ENCODE data around the gene HIPK2.
A peak's percentile ranks its signal among the peaks of the same experiment; 100 is the strongest.

DNA sequence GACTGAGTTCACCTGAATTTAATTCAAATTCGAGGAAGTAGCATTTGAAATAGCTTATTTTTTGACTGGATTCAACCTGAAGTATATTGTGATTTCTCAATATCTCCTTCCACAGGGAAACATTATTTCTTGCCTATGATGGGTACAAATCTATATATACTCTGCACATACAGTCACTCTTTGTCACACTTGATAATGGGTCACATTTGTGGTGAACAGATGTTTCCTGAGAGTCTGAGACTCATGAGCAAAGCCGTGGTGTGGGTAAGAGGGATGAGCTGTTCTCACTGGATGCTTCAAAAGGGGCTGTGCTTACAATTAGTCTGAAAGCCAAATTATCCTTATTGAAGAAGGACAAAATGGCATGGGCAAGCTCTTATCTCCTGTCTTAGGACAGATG lies 33.3 kb upstream of the HIPK2 start:
- no peak for TF ChIP-seq POLR2AphosphoS5 (IDR thresholded peaks at IDR 0.05; ENCODE audit: insufficient read depth, low read depth, low read length)
- TF ChIP-seq, protein P1, sequence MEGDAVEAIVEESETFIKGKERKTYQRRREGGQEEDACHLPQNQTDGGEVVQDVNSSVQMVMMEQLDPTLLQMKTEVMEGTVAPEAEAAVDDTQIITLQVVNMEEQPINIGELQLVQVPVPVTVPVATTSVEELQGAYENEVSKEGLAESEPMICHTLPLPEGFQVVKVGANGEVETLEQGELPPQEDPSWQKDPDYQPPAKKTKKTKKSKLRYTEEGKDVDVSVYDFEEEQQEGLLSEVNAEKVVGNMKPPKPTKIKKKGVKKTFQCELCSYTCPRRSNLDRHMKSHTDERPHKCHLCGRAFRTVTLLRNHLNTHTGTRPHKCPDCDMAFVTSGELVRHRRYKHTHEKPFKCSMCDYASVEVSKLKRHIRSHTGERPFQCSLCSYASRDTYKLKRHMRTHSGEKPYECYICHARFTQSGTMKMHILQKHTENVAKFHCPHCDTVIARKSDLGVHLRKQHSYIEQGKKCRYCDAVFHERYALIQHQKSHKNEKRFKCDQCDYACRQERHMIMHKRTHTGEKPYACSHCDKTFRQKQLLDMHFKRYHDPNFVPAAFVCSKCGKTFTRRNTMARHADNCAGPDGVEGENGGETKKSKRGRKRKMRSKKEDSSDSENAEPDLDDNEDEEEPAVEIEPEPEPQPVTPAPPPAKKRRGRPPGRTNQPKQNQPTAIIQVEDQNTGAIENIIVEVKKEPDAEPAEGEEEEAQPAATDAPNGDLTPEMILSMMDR (IDR thresholded peaks at IDR 0.05; ENCODE audit: extremely low read depth in 1 of 2, insufficient read depth in 1 of 2, low read depth in 1 of 2, low read length in 2 of 2) = no peak
- no peak for TF ChIP-seq POLR2A (IDR thresholded peaks at IDR 0.05; ENCODE audit: low read depth, low read length)
- peak; percentile 36 for TF ChIP-seq FOS (IDR thresholded peaks at IDR 0.05; ENCODE audit: borderline replicate concordance, insufficient read depth, low read length)
- TF ChIP-seq, protein P2, sequence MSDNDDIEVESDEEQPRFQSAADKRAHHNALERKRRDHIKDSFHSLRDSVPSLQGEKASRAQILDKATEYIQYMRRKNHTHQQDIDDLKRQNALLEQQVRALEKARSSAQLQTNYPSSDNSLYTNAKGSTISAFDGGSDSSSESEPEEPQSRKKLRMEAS (IDR thresholded peaks at IDR 0.05; ENCODE audit: insufficient read depth, insufficient read length) = no peak
- TF ChIP-seq GATA2 (IDR thresholded peaks at IDR 0.05; ENCODE audit: insufficient read depth, insufficient read length, low read depth, low read length) = no peak
- no peak for TF ChIP-seq EZH2 (IDR thresholded peaks at IDR 0.05; ENCODE audit: borderline replicate concordance, low read depth, low read length, severe bottlenecking)
- no peak for TF ChIP-seq MYC (IDR thresholded peaks at IDR 0.05; ENCODE audit: low read depth, low read length)

All from endothelial cell of umbilical vein (primary cell).